NCI-H1092 treated with DMSO at 0.1 percent for 48 hours (cell line): ENCODE results near the gene TSPAN7.

ENCODE experiments used
- DNase-seq: peaks from one replicate; lab custom pipeline; 2025; lab: John Stamatoyannopoulos, UW

The TSPAN7 gene

DNA sequence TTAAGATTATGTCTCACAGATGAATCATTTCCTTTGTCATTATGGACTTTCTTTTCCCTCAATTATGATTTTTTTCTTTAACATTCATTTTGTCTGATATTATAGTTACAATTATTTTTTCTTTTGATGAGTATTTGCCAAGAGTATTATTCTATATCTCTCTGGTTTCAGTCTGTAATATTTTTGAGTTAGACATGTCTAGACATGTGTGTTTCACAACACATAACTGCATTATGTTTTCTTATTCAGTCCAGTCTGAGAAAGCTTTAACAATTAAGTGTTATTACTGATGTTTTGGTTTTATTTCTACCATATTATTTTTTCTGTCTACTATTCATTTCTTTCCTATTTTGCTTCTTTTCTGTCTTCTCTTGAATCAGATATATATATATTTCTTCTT is 131.6 kb downstream of the TSPAN7 start:
- no peak for DNase-seq

GRCh38 chrX:38694394-38694793 is 133.1 kb downstream of the TSPAN7 start:
- DNase-seq = no peak

DNA sequence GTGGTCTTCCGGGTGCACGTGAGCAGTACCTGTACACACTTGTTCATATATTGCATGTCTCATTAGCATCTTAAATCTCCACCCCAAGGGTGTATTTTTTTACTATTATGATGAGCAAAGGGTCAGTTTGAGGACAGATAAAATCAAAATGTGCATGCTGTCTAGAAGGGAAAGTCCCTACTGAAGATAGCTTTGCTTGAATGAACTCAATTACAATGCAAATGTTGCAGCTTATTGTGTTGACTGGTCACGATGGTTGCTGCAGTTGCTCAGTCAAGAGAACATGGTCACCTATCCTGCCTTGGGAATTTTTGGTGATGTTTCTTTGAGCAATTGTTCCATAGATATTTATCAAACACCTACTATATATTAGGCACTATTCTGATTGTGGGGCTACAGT is 136.1 kb downstream of the TSPAN7 start:
- no peak for DNase-seq

DNA sequence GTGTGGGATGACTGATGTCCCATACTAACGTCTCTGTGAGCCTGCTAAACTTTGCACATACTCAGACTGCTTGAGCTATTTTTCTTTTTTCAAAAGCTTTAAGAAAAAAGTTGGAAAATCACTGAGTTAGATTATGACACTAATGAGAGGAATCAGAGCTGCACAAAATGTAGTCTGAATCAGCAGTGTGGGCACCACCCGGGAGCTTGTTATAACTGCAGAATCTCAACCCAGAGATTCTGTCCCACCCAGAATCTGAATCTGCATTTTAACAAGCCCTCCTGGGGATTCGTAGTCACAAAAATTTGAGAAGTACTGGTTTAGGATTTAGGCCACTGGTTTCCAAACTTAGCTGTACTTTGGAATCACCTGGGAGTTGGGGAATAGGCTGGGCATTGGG is 137.8 kb downstream of the TSPAN7 start:
- no peak for DNase-seq

- no peak for DNase-seq
Observed at GRCh38 chrX:38699696-38700095, 138.4 kb downstream of the TSPAN7 start.

DNA sequence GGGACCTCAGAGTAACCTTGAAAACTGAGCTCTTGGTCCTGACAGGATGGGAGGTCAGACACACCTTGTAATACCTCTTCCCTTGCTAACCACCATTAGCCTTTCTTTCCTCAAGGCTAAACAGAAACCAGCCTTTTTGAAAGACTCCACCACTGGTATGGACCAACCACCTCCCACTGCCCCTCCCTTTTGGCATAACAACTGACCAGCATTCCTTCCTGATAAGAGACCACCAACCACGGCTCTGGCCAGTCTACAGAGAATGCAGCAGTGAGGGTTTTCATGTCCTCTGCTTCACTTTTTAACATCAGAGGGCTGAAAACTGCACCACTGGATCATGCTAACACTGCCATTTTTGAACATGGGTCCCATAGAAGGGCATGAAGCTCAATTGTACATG is 139.7 kb downstream of the TSPAN7 start:
- no peak for DNase-seq

DNA sequence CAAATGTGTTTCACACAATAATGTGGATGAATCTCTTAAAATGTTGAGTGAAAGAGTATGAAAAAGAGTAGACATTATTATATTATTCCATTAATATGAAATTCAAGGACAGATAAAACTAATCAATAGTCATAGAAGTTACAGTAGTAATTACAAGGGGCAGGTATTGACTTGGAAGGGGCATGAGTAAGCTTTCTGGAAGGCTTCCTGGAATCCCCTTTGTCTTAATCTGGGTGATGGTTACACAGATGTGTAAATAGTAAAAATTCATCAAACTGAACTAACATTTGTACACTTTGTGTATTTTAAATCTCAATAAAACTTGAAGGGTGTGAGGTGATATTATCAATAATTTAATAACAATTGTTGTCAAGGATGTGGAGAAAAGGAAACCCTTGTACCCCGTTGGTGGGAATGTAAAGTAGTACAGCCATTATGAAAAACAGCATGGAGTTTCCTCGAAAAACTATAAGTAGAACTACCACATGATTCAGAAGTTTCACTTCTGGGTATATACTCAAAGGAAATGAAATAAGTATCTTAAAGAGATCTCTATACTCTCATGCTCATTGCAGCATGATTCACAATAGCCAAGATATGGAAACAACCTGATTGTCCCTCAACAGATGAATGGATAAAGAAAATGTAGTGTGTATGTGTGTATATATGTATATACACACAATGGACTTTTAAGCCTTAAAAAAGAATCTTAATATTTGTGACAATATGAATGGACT is 143.0 kb downstream of the TSPAN7 start:
- no peak for DNase-seq

GRCh38 chrX:38717871-38718270 is 156.5 kb downstream of the TSPAN7 start:
- DNase-seq = no peak

- DNase-seq = no peak
Observed at GRCh38 chrX:38718311-38718710, 157.0 kb downstream of the TSPAN7 start.

DNA sequence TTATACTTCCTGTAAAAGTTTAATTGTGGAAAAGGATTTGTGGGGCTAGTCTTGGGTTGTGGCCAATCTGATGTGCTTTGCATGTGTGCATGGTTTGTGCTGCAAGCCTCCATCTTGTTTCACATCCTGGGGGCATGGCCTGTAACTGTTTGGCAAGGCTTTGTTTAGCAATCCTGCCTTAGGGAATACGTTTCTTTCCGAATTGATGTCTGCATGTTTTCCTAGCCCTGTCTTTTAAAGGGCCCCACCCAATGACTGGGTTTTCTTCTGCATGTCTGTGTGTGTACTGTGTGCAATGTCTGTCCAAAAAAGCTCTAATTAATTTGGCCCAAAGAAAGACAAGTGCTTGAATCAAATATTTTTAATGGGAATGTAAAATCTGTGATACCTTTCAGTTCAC is 165.3 kb downstream of the TSPAN7 start:
- no peak for DNase-seq

- DNase-seq = no peak
Observed at GRCh38 chrX:38727668-38728067, 166.3 kb downstream of the TSPAN7 start.

GRCh38 chrX:38732866-38733265 is 171.5 kb downstream of the TSPAN7 start:
- no peak for DNase-seq
